HepG2 (cell line): ENCODE results near the gene NT5C3B. TPM values are rescaled to one million over a fixed set of nuclear protein-coding genes. Genes with fewer than 3 reads are reported as not detected.
A peak's percentile ranks its signal among the peaks of the same experiment; 100 is the strongest.

Experiments
- DDIT3 ChIP-seq: sonication (generic); formaldehyde crosslinking; IDR thresholded peaks from 2 replicates; pipeline ENCODE4 v1.4.0; 2020; ENCODE audit warnings: mild to moderate bottlenecking, missing genetic modification reagents
- GATA4 ChIP-seq: sonication (generic); IDR thresholded peaks from 2 replicates; pipeline ENCODE4 v1.6.1; 2016; ENCODE audit warnings: antibody characterized with exemption, low read depth, borderline replicate concordance
- HMGXB4 ChIP-seq, 2 experiments: sonication (generic) in 1 of 2; formaldehyde crosslinking in 1 of 2; IDR thresholded peaks; 2 replicates each; pipeline versions ENCODE4 v1.4.0 to v1.6.1; 2018 to 2020; ENCODE audit warnings: missing genetic modification reagents in 2 of 2, borderline replicate concordance in 1 of 2, low read depth in 1 of 2, mild to moderate bottlenecking in 1 of 2, missing biosample characterization in 1 of 2
- IKZF4 ChIP-seq: sonication (generic); formaldehyde crosslinking; IDR thresholded peaks from 2 replicates; pipeline ENCODE4 v1.5.1; 2020; ENCODE audit warnings: borderline replicate concordance, mild to moderate bottlenecking, low read depth, missing genetic modification reagents; ENCODE audit errors: not compliant biosample characterization
- MBNL3 ChIP-seq: fragments of 250-450 bp; sonication (Bioruptor Pico); conservative IDR thresholded peaks from 2 replicates; pipeline ENCODE4 v1.8.0; 2022; ENCODE audit warnings: mild to moderate bottlenecking, inconsistent platforms
- MED1 ChIP-seq: sonication (generic); formaldehyde crosslinking; IDR thresholded peaks from 2 replicates; pipeline ENCODE4 v1.4.0; 2020; ENCODE audit warnings: missing genetic modification reagents
- POLR2G ChIP-seq: fragments of 200-400 bp; formaldehyde crosslinking; IDR thresholded peaks from 2 replicates; pipeline ENCODE4 v1.6.1; 2018; ENCODE audit warnings: mild to moderate bottlenecking, low read depth, low read length, moderate library complexity
- U2AF1 ChIP-seq: fragments of 200-400 bp; formaldehyde crosslinking; optimal IDR thresholded peaks from 2 replicates; pipeline ENCODE3; 2017; ENCODE audit warnings: mild to moderate bottlenecking, low read depth, low read length
- ZNF10 ChIP-seq: sonication (generic); formaldehyde crosslinking; IDR thresholded peaks from 2 replicates; pipeline ENCODE4 v1.4.0; 2020; ENCODE audit warnings: mild to moderate bottlenecking, low read depth, missing genetic modification reagents, borderline replicate concordance
- ZSCAN21 ChIP-seq: sonication (generic); formaldehyde crosslinking; IDR thresholded peaks from 2 replicates; pipeline ENCODE4 v1.8.0; 2022; ENCODE audit warnings: mild to moderate bottlenecking, missing genetic modification reagents, moderate library complexity, borderline replicate concordance
- polyA plus RNA-seq, 8 experiments: library from polyadenylated mRNA; depleted of rRNA in 3 of 8; stranded (reverse) in 7 of 8; unstranded in 1 of 8; fragments of >200 nt; fragmentation: Illumina TruSeq in 4 of 8; extraction: Trizol in 4 of 8; gene quantifications; 2 replicates each; pipeline versions ENCODE4 v1.2.1 to v1.2.3, GENCODE V29; 2011 to 2016; ENCODE audit warnings: low read depth in 4 of 8, missing spikeins in 1 of 8, mixed read lengths in 1 of 8; ENCODE audit not compliant: insufficient read depth in 1 of 8
- total RNA-seq, 5 experiments: library from RNA; depleted of rRNA; stranded (reverse); fragments of >200 nt; fragmentation: Illumina TruSeq; extraction: Trizol; gene quantifications; 2 replicates each; pipeline ENCODE4 v1.2.3, GENCODE V29; 2016; ENCODE audit warnings: low read depth in 1 of 5
- TF ChIP-seq, protein P1 (sequence below): sonication (generic); formaldehyde crosslinking; conservative IDR thresholded peaks from 2 replicates; pipeline ENCODE4 v1.8.0; 2022; ENCODE audit warnings: low read depth, missing genetic modification reagents
- TF ChIP-seq, protein P2 (sequence below): sonication (generic); formaldehyde crosslinking; IDR thresholded peaks from 2 replicates; pipeline ENCODE4 v1.8.1; 2023; ENCODE audit warnings: mild to moderate bottlenecking, moderate library complexity, missing genetic modification reagents
- TF ChIP-seq, protein P3 (sequence below): sonication (generic); formaldehyde crosslinking; IDR thresholded peaks from 2 replicates; pipeline ENCODE4 v1.8.0; 2022; ENCODE audit warnings: mild to moderate bottlenecking, missing genetic modification reagents
- TF ChIP-seq, protein P4 (sequence below): sonication (generic); formaldehyde crosslinking; IDR thresholded peaks from 2 replicates; pipeline ENCODE4; 2020; ENCODE audit warnings: missing genetic modification reagents, mild to moderate bottlenecking, borderline replicate concordance
- TF ChIP-seq, protein P5 (sequence below): IDR thresholded peaks from 2 replicates; pipeline ENCODE4 v1.6.1; 2018; ENCODE audit warnings: missing genetic modification reagents

NT5C3B gene
- total and polyA plus RNA-seq, 2 of the 13 experiments (the other 11 are each of a cell fraction or from before 2014, with no cell fraction given), result 104 to 126 TPM

GRCh38 chr17:41792845-41793783 lies 42.9 kb downstream of the NT5C3B start (continued):
- TF ChIP-seq POLR2G (peak; percentile 42; the same call in 1 of the 2 replicates), IKZF4 (CRISPR knock-in tag) (no peak), MED1 (peak; percentile 20; the same call in 1 of the 2 replicates), DDIT3 (no peak), GATA4 (no peak), HMGXB4 (CRISPR knock-in tag; IDR thresholded peaks at IDR 0.05; ENCODE audit: borderline replicate concordance in 1 of 2, low read depth in 1 of 2) (peak; percentile 24 to 33; a peak in 1 of 4 replicates), ZSCAN21 (CRISPR knock-in tag) (no peak; the same call in 1 of the 2 replicates), MBNL3 (CRISPR knock-in tag) (no peak), ZNF10 (CRISPR knock-in tag) (no peak), U2AF1 (peak; percentile 7)
- TF ChIP-seq, protein P1, sequence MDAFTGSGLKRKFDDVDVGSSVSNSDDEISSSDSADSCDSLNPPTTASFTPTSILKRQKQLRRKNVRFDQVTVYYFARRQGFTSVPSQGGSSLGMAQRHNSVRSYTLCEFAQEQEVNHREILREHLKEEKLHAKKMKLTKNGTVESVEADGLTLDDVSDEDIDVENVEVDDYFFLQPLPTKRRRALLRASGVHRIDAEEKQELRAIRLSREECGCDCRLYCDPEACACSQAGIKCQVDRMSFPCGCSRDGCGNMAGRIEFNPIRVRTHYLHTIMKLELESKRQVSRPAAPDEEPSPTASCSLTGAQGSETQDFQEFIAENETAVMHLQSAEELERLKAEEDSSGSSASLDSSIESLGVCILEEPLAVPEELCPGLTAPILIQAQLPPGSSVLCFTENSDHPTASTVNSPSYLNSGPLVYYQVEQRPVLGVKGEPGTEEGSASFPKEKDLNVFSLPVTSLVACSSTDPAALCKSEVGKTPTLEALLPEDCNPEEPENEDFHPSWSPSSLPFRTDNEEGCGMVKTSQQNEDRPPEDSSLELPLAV (CRISPR knock-in tag), result no peak
- TF ChIP-seq, protein P2, sequence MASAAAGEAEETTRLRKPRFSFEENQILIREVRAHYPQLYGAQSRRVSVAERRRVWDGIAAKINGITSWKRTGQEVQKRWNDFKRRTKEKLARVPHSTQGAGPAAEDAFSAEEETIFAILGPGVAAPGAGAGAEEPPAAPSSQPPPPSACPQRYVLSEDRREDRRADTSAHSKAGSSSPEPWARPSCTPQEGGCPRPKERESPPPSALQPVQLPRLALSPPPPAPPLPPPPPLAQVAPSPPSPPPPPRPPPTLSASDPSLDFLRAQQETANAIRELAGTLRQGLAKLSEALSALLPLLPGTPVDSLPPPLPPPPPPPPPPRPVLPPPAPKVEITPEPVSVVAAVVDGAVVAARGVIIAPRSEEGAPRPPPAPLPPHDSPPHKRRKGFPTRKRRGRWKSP, result peak; percentile 27; the same call in 1 of the 2 replicates
- TF ChIP-seq, protein P3, sequence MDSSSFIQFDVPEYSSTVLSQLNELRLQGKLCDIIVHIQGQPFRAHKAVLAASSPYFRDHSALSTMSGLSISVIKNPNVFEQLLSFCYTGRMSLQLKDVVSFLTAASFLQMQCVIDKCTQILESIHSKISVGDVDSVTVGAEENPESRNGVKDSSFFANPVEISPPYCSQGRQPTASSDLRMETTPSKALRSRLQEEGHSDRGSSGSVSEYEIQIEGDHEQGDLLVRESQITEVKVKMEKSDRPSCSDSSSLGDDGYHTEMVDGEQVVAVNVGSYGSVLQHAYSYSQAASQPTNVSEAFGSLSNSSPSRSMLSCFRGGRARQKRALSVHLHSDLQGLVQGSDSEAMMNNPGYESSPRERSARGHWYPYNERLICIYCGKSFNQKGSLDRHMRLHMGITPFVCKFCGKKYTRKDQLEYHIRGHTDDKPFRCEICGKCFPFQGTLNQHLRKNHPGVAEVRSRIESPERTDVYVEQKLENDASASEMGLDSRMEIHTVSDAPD (CRISPR knock-in tag), result no peak
- TF ChIP-seq, protein P4, sequence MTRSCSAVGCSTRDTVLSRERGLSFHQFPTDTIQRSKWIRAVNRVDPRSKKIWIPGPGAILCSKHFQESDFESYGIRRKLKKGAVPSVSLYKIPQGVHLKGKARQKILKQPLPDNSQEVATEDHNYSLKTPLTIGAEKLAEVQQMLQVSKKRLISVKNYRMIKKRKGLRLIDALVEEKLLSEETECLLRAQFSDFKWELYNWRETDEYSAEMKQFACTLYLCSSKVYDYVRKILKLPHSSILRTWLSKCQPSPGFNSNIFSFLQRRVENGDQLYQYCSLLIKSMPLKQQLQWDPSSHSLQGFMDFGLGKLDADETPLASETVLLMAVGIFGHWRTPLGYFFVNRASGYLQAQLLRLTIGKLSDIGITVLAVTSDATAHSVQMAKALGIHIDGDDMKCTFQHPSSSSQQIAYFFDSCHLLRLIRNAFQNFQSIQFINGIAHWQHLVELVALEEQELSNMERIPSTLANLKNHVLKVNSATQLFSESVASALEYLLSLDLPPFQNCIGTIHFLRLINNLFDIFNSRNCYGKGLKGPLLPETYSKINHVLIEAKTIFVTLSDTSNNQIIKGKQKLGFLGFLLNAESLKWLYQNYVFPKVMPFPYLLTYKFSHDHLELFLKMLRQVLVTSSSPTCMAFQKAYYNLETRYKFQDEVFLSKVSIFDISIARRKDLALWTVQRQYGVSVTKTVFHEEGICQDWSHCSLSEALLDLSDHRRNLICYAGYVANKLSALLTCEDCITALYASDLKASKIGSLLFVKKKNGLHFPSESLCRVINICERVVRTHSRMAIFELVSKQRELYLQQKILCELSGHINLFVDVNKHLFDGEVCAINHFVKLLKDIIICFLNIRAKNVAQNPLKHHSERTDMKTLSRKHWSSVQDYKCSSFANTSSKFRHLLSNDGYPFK (CRISPR knock-in tag), result 0 out of 2 replicates have a peak, but pooled peaks have one; percentile 54
- TF ChIP-seq, protein P5, sequence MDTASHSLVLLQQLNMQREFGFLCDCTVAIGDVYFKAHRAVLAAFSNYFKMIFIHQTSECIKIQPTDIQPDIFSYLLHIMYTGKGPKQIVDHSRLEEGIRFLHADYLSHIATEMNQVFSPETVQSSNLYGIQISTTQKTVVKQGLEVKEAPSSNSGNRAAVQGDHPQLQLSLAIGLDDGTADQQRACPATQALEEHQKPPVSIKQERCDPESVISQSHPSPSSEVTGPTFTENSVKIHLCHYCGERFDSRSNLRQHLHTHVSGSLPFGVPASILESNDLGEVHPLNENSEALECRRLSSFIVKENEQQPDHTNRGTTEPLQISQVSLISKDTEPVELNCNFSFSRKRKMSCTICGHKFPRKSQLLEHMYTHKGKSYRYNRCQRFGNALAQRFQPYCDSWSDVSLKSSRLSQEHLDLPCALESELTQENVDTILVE, result no peak; the same call in 1 of the 2 replicates
